Measurements from ENCODE around the gene STX1A. TPM values are rescaled to one million over a fixed set of nuclear protein-coding genes. Genes with fewer than 3 reads are reported as not detected.

STX1A gene
- total and polyA plus RNA-seq, 2 of the 8 experiments (the other 6 are each of a cell fraction or from before 2014, with no cell fraction given): 13.5 to 17.5 TPM

DNA sequence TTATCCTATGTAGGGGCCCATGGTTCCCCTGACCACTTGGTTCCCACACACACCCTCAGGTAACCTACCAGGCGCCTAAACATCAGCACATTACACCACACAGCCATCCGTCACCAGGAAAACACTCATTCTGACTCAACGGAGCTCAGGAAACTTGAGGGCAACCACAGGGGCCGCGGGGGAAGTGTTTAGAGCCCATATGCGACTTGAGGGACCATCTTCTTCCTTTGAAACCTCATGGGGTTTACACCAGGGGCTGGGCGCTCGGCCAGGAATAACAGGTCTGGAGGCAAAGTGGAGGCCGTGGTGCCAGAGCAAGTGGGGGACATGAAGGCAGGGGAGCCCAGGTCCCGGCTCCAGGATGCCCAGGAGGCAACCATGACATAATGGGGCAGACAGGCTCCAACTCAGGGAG lies 1.5 kb downstream of the STX1A start:
- ChIA-PET CTCF (ENCODE audit: partially characterized antibody) (interaction anchor here (1.1 to 7.4 kb wide), 3 partner anchors 10 to 111 kb away, joined by 3 to 57 read pairs (median 4); no protein-coding TSS in a partner anchor), POLR2A (ENCODE audit: partially characterized antibody) (interaction anchor here (1.1 to 2.0 kb wide), 3 partner anchors 10 to 33 kb away, joined by 3 to 7 read pairs (median 6); no protein-coding TSS in a partner anchor)
- H3K27ac ChIP-seq (ENCODE audit: low read depth, low read length): no peak overlapping the region
- no peak overlapping the region for H3K14ac ChIP-seq (ENCODE audit: insufficient read length)
- 79% methylated on average over 10 of the region's 10 CpGs; no CpG with 5 or more reads in 1 of the 2 experiments for WGBS, 2 experiments (ENCODE audit: extremely low coverage in 1 of 2, insufficient coverage in 1 of 2, insufficient read length in 1 of 2, insufficient replicate concordance in 2 of 2, low coverage in 1 of 2, low lambda C conversion rate in 2 of 2, missing lambda C conversion rate in 1 of 2)
- DNase-seq (ENCODE audit: low read depth in 1 of 2, low spot score in 2 of 2): no peak
- H3K9me3 ChIP-seq (ENCODE audit: insufficient read depth in 2 of 2, low read depth in 1 of 2, low read length in 1 of 2): no peaks in the 10 kb centered on the region
- H2BK120ac ChIP-seq (replicated peaks; ENCODE audit: low read depth, low read length): no peak overlapping the region
- no peak overlapping the region for H2AK5ac ChIP-seq (ENCODE audit: low read depth, low read length)
- peaks cover 8% of the 10 kb centered on the region for H3K79me1 ChIP-seq (ENCODE audit: low read depth, low read length)
- peaks cover 10 to 11% of the 10 kb centered on the region in 2 experiments for H4K20me1 ChIP-seq (replicated peaks in 1 of 2; ENCODE audit: control insufficient read depth in 1 of 2, insufficient read depth in 2 of 2, low read length in 2 of 2)
- no peaks in the 10 kb centered on the region for H3K79me2 ChIP-seq (ENCODE audit: control insufficient read depth in 1 of 2, insufficient read depth in 2 of 2, low read length in 2 of 2)
- no peak overlapping the region for H3K56ac ChIP-seq (replicated peaks; ENCODE audit: insufficient read length, low read depth, low read length)
- no peak overlapping the region for H2BK20ac ChIP-seq (ENCODE audit: low read length)
- FAIRE-seq: no peak
- H3K23me2 ChIP-seq (ENCODE audit: low read depth, low read length): peaks cover 3% of the 10 kb centered on the region; the same call in 1 of the 2 replicates
- no peak overlapping the region for H2BK5ac ChIP-seq (ENCODE audit: low read depth, low read length)
- no peak overlapping the region for H2BK15ac ChIP-seq (ENCODE audit: low read length)
- H4K91ac ChIP-seq (replicated peaks; ENCODE audit: insufficient read length, low read length): no peak overlapping the region
- H4K5ac ChIP-seq (ENCODE audit: insufficient read length, low read depth, low read length): no peak overlapping the region
- H3K23ac ChIP-seq (ENCODE audit: insufficient read length): no peak overlapping the region
- no peak overlapping the region for H2AFZ ChIP-seq (ENCODE audit: low read length)
- H4K8ac ChIP-seq (ENCODE audit: extremely low read depth, insufficient read depth, low read length): no peak overlapping the region
- no peaks in the 10 kb centered on the region; a peak in 3 of 7 replicates for H3K4me1 ChIP-seq (replicated peaks in 1 of 4; ENCODE audit: control insufficient read depth in 3 of 4, insufficient read depth in 4 of 4, low read length in 3 of 4)
- peaks cover 0 to 18% (median 13%) of the 10 kb centered on the region in 4 experiments; a peak in 5 of 7 replicates for H3K27me3 ChIP-seq (replicated peaks in 1 of 4; ENCODE audit: control insufficient read depth in 3 of 4, extremely low read depth in 1 of 4, insufficient read depth in 3 of 4, low read length in 3 of 4)
- H2BK12ac ChIP-seq (ENCODE audit: low read depth, low read length): no peak overlapping the region
- no peaks in the 10 kb centered on the region for H3K36me3 ChIP-seq (ENCODE audit: control insufficient read depth in 2 of 4, insufficient read depth in 4 of 4, low read length in 3 of 4)
- H3K18ac ChIP-seq (ENCODE audit: extremely low read depth, low read length): no peak overlapping the region
- no peak overlapping the region for H3K4ac ChIP-seq (replicated peaks; ENCODE audit: insufficient read length, low read depth, low read length)
- no peak overlapping the region for H3K9ac ChIP-seq (replicated peaks in 1 of 4; ENCODE audit: extremely low read depth in 1 of 4, low read depth in 3 of 4, low read length in 3 of 4)
- peak overlapping the region in 1 of 2 experiments; percentile 91; a peak in 1 of 4 replicates for H3K4me2 ChIP-seq (ENCODE audit: insufficient read depth in 1 of 2, low read depth in 2 of 2, low read length in 2 of 2)
- H3K4me3 ChIP-seq (ENCODE audit: extremely low read depth in 1 of 4, insufficient read depth in 2 of 4, low read depth in 3 of 4, low read length in 4 of 4): no peak overlapping the region
- TF ChIP-seq NRF1 (IDR thresholded peaks at IDR 0.05; ENCODE audit: low read depth, low read length) (no peak), SIN3A (conservative IDR thresholded peaks at IDR 0.05 in 1 of 2, IDR thresholded peaks at IDR 0.05 in 1 of 2; ENCODE audit: low read depth in 1 of 2, low read length in 2 of 2) (no peak), YY1 (IDR thresholded peaks at IDR 0.05; ENCODE audit: low read depth, low read length) (no peak)

All from H1 (cell line).